A204.1 (cell line): ENCODE data around the gene TNNT1.
"Not testable (repeated sequence)": the region's sequence is repeated elsewhere in the genome, so short reads cannot be mapped to it uniquely, and the experiment has no call there.

Experiments used
- FAIRE-seq: peaks from 2 replicates; lab custom pipeline; 2012; peaks lifted over from hg19 to GRCh38; lab: Jason Lieb, UNC

The TNNT1 gene, protein sequence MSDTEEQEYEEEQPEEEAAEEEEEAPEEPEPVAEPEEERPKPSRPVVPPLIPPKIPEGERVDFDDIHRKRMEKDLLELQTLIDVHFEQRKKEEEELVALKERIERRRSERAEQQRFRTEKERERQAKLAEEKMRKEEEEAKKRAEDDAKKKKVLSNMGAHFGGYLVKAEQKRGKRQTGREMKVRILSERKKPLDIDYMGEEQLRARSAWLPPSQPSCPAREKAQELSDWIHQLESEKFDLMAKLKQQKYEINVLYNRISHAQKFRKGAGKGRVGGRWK

GRCh38 chr19:55149078-55150003 is at the start of gene TNNT1:
Gene TNNT1, minus strand, starts transcription at chr19:55149206. Its CDS starts 2,049 bp downstream, at chr19:55147157.
- no peak for FAIRE-seq

- FAIRE-seq, result no peak
These were observed 49.6 kb upstream of the TNNT1 start for GRCh38 chr19:55198651-55199050.

DNA sequence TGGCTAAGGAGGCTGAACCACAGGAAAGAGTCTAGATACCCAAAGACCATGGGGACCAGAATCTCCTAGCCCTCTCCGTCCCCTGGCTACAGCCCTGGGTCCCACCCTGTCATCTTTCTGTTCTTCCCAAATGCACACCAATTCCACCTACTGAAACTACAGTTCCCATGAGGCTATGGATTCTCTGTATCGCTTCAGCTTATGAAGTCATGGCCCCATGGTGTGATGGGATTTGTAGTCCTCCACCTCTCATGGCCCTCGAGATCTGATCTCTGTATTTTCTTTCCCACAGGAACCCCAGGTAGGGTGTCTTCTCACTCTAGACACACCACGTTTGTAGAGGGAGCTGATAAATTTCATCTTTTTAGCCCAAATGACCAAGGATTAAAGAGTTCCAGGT is 48.5 kb upstream of the TNNT1 start:
- FAIRE-seq, result no peak

DNA sequence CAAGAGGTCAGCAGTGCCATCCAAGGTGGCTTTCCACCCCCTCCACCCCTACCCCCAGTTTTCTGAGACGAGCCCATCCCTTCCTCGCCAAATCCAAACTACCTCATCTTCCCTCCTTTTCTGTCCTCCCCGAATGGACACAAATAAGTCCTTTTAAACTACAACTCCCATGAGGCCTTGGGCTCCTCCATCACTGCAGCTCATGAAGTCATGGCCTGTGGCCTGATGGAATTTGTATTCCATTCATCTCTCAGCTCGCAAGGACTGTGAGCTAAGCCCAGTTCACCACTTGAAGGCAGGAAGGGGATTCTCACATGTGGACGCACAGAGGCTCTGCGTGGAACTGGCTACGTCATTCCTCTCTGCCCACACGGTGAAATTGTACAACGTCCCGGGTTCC is 47.8 kb upstream of the TNNT1 start:
- no peak for FAIRE-seq

DNA sequence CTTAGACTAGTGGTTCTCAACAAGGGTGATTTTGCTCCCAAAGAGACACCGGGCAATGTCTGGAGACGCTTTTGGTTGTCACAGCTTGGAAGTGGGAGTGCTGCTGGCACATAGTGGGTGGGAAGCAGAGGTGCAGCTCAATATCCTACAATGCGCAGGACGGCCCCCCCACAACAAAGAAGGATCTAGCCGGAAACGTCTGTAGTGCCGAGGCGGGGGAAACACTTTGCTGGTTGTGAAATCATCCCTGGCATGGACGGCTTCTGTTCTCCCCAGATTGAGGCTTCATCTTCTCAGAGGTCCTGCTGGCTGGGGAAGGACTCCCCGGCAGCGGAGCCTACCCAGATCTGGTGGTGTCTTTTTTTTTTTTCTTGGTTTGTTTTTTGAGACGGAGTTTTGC is 44.5 kb upstream of the TNNT1 start:
- no peak for FAIRE-seq

DNA sequence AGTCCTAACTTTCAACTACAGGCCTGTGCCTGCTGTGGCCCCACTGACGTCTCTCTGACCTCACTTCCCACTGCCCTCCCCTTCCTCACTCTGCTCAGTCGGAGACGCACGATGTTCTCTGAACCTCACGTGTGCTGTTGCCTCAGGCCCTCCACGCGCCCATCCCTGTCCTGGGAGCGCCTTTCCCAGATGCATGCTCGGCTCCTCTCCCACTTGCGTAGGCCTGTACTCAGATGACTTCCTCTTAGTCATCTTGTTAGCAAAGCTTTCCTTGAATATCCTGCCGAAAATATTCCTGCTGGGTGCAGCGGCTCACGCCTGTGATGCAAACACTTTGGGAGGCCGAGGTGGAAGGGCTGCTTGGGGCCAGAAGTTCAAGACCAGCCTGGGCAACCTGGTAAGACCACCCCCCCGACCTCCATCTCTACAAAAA is 40.4 kb upstream of the TNNT1 start:
- peak; percentile 57 for FAIRE-seq

DNA sequence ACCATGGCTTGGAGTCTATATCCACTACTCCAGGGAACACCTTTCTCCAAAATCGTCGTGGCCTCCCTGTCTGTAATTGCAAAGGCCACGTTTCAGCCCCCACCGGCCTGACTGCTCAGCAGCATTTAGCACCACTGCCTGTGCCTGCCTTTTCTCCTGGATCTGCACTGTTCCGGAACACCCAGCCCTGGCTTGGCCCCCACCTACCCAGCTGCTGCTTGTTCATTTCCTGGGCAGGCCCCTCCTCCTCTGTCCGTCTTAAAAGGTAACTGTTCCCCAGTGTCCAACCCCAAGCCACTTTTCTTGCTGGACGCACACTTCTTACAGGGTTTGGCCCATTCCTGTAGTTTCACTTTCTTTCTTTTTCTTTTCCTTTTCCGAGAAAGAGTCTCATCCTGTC is 39.6 kb upstream of the TNNT1 start:
- no peak for FAIRE-seq

DNA sequence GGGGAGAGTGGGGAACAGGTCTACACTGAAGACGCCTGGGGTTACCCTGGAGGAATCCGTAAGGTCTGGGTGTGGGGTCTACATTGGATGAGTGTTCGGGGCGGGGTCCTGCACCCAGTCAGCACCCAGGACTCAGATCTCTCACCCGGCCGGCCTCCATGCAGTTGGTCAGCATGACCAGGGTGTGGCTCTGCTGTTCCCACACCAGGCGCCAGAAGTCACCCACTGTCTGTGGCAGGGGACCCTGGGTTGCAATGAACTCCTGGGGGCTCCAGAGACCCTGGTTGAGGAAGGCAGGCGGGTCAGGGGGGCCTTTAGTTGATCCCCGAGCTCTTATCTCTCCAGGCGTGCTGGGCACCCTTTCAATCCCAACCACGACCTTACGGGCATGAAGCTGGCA is 37.1 kb upstream of the TNNT1 start:
- no peak for FAIRE-seq

DNA sequence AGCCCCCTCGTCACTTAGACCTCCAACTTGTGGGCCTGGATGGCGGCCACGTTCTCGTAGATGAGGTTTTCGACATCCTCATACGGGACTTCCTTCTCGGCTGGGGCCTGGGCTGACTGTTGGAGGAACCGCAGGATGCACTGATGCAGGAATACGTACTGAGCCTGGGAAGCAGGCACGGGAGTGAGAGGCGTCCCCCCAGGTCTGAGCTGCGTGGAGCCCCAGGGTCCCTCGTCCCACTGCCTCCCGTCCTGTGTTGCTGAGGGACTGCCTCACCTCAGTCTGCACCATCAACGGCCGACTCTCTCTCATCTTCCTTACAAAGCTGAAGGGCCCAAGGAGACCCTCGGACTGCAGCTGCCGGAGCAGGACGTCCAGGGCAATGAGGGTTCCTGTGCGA is 32.7 kb upstream of the TNNT1 start:
- no peak for FAIRE-seq

DNA sequence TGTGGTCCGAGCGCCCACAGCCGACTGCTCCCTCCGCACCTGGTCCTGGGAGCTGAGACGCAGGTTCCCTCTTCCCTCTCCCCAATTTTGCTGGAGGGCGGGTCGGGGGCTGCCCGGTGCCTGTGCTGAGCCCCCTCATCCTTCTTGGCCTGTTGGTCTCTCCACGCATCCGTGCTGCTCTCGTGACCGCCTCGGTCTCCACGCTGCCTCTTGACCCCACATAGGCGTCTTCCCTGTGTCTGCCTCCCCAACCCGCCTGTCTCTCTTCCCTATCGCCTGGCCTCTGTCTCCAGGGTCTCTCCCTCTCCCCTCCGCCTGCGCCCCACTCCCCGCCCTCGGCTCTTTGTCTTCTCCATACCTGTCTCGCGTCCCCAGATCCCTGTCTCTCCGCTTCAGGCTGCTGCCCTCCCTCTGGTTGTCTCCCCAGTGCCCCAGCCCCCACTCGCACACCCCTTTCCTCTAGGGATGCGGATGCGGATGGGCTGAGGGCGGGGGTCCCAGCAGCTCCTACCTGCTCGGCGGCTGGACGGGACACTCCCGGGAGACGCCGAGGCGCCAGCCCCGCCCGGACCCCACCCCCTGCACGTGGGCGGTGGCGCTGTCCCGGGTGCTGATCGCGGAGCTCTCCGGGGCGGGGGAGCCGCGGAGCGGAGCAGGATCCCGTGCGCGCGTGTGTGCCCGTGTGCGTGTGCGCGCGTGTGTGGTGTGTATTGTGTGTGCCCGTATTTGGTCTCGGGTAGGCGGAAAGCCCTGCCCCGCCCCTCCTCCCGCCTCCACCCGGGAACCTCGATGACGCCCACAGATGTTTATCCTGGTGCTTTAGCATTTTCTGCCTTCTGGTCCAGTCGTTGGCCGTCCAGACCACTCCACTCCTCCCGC is 30.8 kb upstream of the TNNT1 start, which contains the start of gene SYT5:
SYT5 (minus strand) TSS at position 684 of the 879 bp plus-strand sequence. CDS start 1,248 bp downstream, outside the sequence.
- FAIRE-seq, result no peak

- no peak for FAIRE-seq
These were observed 30.0 kb upstream of the TNNT1 start for GRCh38 chr19:55178781-55179599.

- FAIRE-seq, result no peak
These were observed 27.1 kb upstream of the TNNT1 start for GRCh38 chr19:55176076-55176475.

GRCh38 chr19:55175117-55175867 is 26.3 kb upstream of the TNNT1 start:
- FAIRE-seq, result no peak

DNA sequence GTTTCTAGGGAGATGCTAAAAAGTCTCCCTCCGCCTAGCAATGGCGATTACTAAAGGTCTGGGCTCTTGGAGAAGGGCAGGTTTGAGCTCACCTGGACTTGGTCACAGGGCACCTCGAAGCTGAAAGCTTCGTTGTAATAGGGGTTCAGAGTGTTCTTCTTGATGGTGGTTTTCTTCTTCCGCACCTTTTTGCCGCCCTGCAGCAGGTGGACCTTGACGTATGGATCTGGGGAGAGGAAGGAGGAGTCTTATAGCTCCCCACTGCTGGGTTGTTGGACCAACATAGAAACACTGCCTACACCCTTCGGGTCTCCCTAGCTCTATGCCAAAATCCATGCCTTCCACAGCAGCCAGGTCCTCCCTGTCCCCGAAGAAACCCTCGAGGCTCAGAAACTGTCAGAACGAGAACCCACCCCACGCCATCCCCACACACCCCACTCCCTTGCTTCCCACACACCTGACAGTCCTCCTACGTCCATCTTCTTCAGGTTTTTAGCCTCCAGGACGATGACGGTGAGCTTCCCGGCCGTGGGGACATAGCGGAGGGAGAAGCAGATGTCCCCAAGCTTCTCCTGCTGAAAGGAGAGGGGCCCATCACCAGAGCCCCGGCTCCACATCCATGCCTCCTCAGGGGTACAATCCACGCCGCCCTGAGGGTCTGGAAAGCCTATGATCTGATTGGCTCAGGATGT is 25.6 kb upstream of the TNNT1 start:
- FAIRE-seq, result no peak

GRCh38 chr19:55173714-55174409 is 24.9 kb upstream of the TNNT1 start:
- FAIRE-seq, result peak; percentile 76

- FAIRE-seq, result no peak
These were observed 24.2 kb upstream of the TNNT1 start for GRCh38 chr19:55173186-55173713.

DNA sequence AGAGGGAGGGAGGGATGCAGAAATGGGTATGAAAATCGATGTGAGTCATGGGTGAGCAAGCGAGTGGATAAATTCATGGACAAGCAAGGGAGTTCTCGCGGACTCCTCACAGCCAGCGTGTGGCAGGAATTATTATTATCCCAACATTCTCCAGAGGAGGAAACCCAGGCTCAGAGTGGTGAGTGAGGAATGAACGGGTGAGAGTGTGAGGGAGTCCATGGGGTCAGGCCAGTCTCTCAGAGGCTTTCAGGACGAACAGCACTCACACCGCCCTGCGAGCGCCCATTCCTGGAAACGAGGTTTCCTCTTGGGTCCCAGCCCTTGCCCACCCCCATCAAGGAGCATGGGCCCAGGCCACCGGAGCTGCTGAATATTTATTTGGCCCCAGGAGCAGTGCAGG is 23.7 kb upstream of the TNNT1 start:
- no peak for FAIRE-seq

GRCh38 chr19:55172318-55172717 is 23.3 kb upstream of the TNNT1 start:
- not testable (repeated sequence) for FAIRE-seq

- FAIRE-seq, result no peak
These were observed 22.4 kb upstream of the TNNT1 start for GRCh38 chr19:55171440-55171839.
